Mesodermal cell (in vitro differentiated cells): ENCODE results near the gene SMARCAL1.

ENCODE experiments used
- H3K27ac ChIP-seq: 2 replicates; pipeline ENCODE4 v1.7.0; 2013; ENCODE audit warnings: mild to moderate bottlenecking, low read depth, low read length, moderate library complexity; ENCODE audit not compliant: severe bottlenecking
- H3K36me3 ChIP-seq: 2 replicates; pipeline ENCODE4 v1.7.1; 2013; ENCODE audit warnings: mild to moderate bottlenecking, low read length, moderate library complexity; ENCODE audit not compliant: control insufficient read depth, insufficient read depth
- H3K4me1 ChIP-seq: one replicate; pipeline ENCODE4 v1.7.1; 2013; ENCODE audit warnings: mild to moderate bottlenecking, low read length; ENCODE audit not compliant: insufficient read depth, control insufficient read depth, poor library complexity, severe bottlenecking
- H3K4me3 ChIP-seq: 2 replicates; pipeline ENCODE4 v1.7.0; 2013; ENCODE audit warnings: low read length, control low read depth, mild to moderate bottlenecking; ENCODE audit not compliant: insufficient read depth, poor library complexity, severe bottlenecking; ENCODE audit errors: extremely low read depth
- H3K9me3 ChIP-seq: 2 replicates; pipeline ENCODE4 v1.7.1; 2013; ENCODE audit warnings: mild to moderate bottlenecking, low read length, moderate library complexity; ENCODE audit not compliant: control insufficient read depth
- WGBS, 2 experiments: methylation state at CpG; one replicate each; pipeline ENCODE4 v1.1.5; 2013; ENCODE audit warnings: missing lambda C conversion rate in 2 of 2; ENCODE audit not compliant: insufficient coverage in 2 of 2; 5-methylcytosine and 5-hydroxymethylcytosine counted together

SMARCAL1 gene

GRCh38 chr2:216501854-216502253 lies 89.6 kb downstream of the SMARCAL1 start:
- Histone ChIP-seq H3K36me3 (peaks cover 78% of the 10 kb centered on the region), H3K4me1 (peaks cover 16% of the 10 kb centered on the region), H3K27ac (no peak overlapping the region), H3K9me3 (no peaks in the 10 kb centered on the region), H3K4me3 (no peak overlapping the region)
- WGBS, 2 experiments = 99 to 100% methylated on average over 6 to 7 of the region's 8 CpGs

- H3K36me3 ChIP-seq = peaks cover 83% of the 10 kb centered on the region
- 91 to 100% methylated on average over 1 to 6 of the region's 7 CpGs for WGBS, 2 experiments
- no peaks in the 10 kb centered on the region for H3K9me3 ChIP-seq
- no peak overlapping the region for H3K4me3 ChIP-seq
- H3K4me1 ChIP-seq = peaks cover 16% of the 10 kb centered on the region
- no peak overlapping the region for H3K27ac ChIP-seq
Measured at GRCh38 chr2:216502381-216503158, 90.3 kb downstream of the SMARCAL1 start.

DNA sequence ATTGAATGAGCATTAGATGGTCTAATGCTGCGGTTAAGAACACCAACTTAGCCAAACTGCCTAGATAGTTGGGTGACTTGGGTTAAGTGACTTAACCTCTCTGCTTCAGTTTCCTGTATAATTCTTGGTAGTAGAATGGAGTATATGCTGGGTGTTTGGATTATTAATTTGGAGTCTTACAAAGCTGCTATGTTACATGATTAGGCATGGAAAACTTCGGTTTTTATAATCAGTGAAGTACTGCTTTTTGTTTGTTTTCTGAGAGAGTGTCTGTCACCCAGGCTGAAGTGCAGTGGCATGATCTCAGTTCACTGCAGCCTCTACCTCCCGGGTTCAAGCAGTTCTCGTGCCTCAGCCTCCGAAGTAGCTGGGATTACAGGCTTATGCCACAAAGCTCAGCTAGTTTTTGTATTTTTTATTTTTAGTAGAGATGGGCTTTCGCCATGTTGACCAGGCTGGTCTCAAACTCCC lies 90.9 kb downstream of the SMARCAL1 start:
- Histone ChIP-seq H3K9me3 (no peaks in the 10 kb centered on the region), H3K4me1 (peaks cover 16% of the 10 kb centered on the region), H3K4me3 (no peak overlapping the region), H3K36me3 (peaks cover 83% of the 10 kb centered on the region), H3K27ac (no peak overlapping the region)
- WGBS, 2 experiments = 94 to 100% methylated on average over 3 to 5 of the region's 6 CpGs

DNA sequence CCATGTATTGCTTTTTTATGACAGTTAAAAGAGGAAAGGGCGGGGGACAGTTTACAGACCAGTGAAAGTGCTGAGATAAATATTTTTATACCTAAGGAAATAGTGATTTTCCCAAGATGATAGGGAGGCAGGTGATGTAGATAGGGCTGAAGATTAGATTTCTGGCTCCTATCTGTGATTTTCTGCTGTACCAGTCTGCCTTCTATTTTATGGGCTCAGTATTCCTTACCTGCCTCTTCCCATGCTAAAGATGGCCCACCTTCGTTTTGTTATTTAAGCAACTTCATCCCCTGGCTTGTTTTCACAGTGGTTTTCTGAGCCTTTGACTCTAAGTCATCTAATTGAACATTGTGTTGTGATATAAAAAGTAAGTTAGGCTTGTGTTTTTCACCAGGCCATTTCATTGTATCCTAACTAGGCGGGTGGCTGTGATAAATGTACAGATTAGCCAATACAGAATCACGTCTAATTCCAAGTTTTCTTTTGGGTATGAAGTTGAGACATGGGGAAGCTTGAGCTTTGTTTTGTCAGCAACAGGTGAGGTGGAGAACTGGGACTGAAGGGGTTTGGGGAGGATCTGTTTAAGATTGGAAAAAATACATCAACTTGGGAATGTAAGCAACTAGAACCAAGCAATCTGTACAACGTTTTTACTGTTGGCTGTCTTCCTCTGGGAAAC lies 91.6 kb downstream of the SMARCAL1 start:
- Histone ChIP-seq H3K4me1 (peaks cover 16% of the 10 kb centered on the region), H3K9me3 (no peaks in the 10 kb centered on the region), H3K4me3 (no peak overlapping the region), H3K27ac (peak overlapping the region; percentile 32), H3K36me3 (peaks cover 83% of the 10 kb centered on the region)
- 88 to 92% methylated on average over 3 to 4 of the region's 5 CpGs for WGBS, 2 experiments

- 83 to 90% methylated on average over 1 of the region's 1 CpG for WGBS, 2 experiments
- no peaks in the 10 kb centered on the region for H3K9me3 ChIP-seq
- peaks cover 16% of the 10 kb centered on the region for H3K4me1 ChIP-seq
- H3K4me3 ChIP-seq = no peak overlapping the region
- peaks cover 83% of the 10 kb centered on the region for H3K36me3 ChIP-seq
- H3K27ac ChIP-seq = peak overlapping the region; percentile 32
Measured at GRCh38 chr2:216504376-216504762, 92.1 kb downstream of the SMARCAL1 start.

DNA sequence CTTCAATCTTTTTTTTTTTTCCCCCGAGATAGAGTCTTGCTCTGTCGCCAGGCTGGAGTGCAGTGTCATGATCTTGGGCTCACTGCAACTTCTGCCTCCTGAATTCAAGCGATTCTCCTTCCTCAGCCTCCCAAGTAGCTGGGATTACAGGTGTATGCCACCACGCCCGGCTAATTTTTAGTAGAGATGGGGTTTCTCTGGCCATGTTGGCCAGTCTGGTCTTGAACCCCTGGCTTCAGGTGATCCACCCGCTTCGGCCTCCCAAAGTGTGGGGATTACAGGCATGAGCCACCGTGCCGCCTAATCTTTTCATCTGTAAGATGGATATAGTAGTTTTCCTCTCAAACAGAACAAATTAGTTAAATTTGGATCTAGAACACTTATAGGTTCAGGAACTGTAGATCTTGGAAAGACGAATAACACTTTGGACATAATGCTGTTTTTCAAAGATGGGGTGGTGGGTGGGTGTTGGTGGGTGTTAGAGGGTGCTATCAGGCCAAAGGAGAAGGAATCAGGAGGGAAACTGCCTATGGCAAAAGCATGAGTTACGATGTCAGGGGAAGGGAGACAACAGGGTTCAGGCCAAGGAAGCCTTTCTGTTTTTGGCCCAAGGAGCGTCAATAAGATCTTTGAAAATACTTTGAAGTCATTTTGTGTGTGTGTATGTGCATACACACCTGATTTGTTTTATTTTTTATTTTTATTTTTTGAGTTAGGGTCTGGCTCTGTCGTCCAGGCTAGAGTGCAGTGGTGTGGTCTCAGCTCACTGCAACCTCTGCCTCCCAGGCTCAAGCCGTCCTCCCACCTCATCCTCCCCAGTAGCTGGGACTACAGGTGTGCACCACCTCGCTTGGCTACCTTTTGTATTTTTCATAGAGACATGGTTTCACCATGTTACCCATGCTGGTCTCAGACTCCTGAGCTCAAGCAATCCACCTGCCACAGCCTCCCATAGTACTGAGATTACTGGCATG lies 93.1 kb downstream of the SMARCAL1 start:
- WGBS, 2 experiments = 93 to 98% methylated on average over 6 to 8 of the region's 15 CpGs
- H3K27ac ChIP-seq = peak overlapping the region; percentile 32

GRCh38 chr2:216507220-216508160 lies 95.2 kb downstream of the SMARCAL1 start:
- Histone ChIP-seq H3K36me3 (peaks cover 60% of the 10 kb centered on the region), H3K4me1 (no peaks in the 10 kb centered on the region), H3K4me3 (no peak overlapping the region), H3K27ac (peak overlapping the region; percentile 23), H3K9me3 (no peaks in the 10 kb centered on the region)
- WGBS, 2 experiments = 83% methylated on average over 2 of the region's 5 CpGs; no CpG with 5 or more reads in 1 of the 2 experiments

More for the DNA sequence above, 93.1 kb downstream of the SMARCAL1 start:
- peaks cover 80% of the 10 kb centered on the region for H3K36me3 ChIP-seq
- H3K4me1 ChIP-seq = peaks cover 11% of the 10 kb centered on the region
- H3K4me3 ChIP-seq = no peak overlapping the region
- no peaks in the 10 kb centered on the region for H3K9me3 ChIP-seq

DNA sequence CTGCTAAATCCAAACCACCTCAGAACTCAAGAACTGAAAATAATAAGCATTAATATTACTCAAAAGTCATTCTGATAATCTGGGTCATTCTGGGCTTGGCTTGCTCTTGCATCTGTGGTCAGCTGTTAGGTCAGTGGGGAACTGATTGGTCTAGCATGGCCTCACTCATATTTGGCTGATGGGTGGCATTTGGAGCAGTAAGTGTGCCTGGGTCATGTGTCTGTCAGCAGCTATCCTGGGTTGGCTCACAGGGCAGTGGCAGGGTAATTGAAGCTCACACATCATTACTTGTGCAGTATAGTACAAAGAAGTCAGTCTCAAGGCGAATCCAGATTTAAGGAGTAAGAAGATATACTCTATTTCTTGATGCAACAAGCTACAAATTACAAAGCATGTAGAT lies 95.9 kb downstream of the SMARCAL1 start:
- no peak overlapping the region for H3K4me3 ChIP-seq
- no peak overlapping the region for H3K27ac ChIP-seq
- H3K4me1 ChIP-seq = no peaks in the 10 kb centered on the region
- no peaks in the 10 kb centered on the region for H3K9me3 ChIP-seq
- H3K36me3 ChIP-seq = peaks cover 53% of the 10 kb centered on the region
- no CpG with 5 or more reads among the region's 1 CpG for WGBS, 2 experiments

DNA sequence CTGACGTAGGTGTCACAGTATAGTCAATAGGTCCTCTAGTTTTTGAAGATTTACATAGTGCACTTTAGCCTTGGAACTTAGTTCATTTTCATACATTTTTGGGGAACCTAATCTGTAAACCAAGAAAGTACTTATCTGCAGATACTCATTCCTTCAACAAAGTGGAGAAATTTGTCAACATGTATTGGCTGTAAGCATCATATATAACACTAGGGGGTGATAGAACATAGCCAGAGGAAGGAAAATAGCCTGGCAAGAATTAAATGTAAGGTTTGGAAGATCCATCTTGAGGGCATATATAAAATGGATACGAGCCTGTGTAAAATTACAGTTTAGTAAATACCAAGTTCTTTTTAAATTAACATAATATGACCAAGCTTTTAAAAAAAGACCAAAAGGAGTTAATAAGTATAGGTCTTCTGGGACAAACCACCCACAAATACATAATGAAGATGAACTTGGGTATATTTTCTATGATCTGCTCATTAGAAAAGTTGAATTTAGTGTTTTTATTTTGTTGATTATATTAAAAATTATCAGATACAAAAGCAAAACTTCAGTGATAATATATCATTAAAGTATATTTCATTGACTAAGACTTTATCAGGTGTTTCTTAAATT lies 104.6 kb downstream of the SMARCAL1 start:
- WGBS, 2 experiments = no CpG with 5 or more reads among the region's 2 CpGs
- no peak overlapping the region for H3K27ac ChIP-seq
- H3K4me1 ChIP-seq = peaks cover 10% of the 10 kb centered on the region
- no peaks in the 10 kb centered on the region for H3K9me3 ChIP-seq
- H3K36me3 ChIP-seq = peaks cover 14% of the 10 kb centered on the region
- H3K4me3 ChIP-seq = no peak overlapping the region
